ENCODE data around the gene RHOF. TPM values are rescaled to one million over a fixed set of nuclear protein-coding genes. Genes with fewer than 3 reads are reported as not detected.
A peak's percentile ranks its signal among the peaks of the same experiment; 100 is the strongest.

RHOF gene
- total and polyA plus RNA-seq, 5 donors from 2014 or later, result 80.4 to 149 (median 96.4) TPM

DNA sequence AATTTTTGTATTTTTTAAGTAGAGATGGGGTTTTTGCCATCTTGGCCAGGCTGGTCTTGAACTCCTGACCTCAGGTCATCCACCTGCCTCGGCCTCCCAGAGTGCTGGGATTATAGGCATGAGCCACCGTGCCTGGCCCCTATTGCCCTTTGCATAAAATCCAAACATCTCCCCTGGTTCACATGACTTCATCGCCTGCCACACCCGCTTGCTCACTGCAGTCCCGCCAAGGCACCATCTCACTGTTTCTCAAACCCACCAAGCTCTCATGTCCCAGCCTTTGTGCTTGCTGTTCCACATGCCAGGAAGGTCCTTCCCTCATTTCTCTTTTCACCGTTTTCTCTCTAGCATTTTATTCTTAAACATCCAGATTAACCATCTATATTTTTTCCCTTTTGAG lies 9.7 kb downstream of the RHOF start:
- peaks cover 26% of the 10 kb centered on the region for H3K36me3 Mint-ChIP-seq
- no peak for DNase-seq

DNA sequence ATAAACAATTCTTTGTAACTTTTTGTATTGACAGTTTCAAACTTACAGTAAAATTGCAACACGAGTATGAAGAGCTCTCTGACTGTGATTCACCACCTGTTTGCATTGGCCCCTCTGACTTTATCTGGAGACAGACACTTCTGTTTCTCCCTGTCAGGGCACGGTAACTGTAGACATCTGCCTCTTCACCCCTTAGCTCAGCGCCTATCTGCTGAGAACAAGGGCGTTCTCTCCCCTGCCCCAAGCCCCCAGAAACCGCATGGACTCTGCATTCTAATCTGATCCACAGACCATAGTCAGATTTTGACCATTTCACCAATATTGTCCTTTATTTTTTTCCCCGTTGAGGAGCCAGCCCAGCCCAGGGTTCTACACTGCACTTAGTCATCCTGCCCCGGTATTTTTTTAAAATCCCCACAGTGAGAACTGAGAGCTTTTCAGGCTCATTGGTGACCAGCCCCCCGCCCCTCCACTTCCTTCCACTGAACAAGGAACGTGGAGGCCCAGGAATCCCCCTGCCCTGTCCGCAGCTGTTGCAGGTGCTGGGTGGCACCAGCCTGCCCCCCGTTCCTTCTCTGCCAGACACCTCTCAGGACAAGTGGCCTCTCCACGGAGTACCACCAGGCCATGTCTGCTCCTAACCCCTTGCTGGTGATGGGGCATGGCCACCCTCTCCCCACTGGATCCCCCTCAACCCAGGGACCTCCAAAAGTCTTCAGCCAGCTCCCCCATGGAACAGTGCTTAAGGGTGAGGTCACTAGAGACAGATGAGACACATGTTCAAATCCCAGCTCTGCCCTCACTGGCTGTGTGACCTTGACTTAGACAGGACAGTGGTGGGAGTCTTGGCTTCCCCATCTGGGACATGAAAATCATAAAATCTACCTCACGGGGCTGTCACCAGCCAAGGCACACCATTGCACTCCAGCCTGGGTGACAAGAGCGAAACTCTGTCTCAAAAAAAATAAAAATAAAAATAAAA lies 11.2 kb downstream of the RHOF start:
- peak overlapping the region; percentile 65 for H3K4me3 ChIP-seq (ENCODE audit: low read depth, low read length)

More for the DNA sequence above, 9.7 kb downstream of the RHOF start:
- peak overlapping the region; percentile 85 to 100 (median 97) for H3K27ac Mint-ChIP-seq
- no peaks in the 10 kb centered on the region for H3K9me3 Mint-ChIP-seq
- peaks cover 25 to 83% (median 47%) of the 10 kb centered on the region in 4 donors for H3K4me1 Mint-ChIP-seq
- Histone ChIP-seq H3K27ac (ENCODE audit: insufficient read depth, low read length, poor library complexity, severe bottlenecking) (peak overlapping the region; percentile 98), H3K36me3 (ENCODE audit: control insufficient read depth, insufficient read depth, low read length) (peaks cover 29% of the 10 kb centered on the region), H3K27me3 (ENCODE audit: control insufficient read depth, insufficient read depth, low read length) (no peaks in the 10 kb centered on the region), H3K9me3 (ENCODE audit: control insufficient read depth in 2 of 2, low read length in 2 of 2) (no peaks in the 10 kb centered on the region), H3K4me3 (ENCODE audit: low read depth, low read length) (peak overlapping the region; percentile 6), H3K4me1 (ENCODE audit: control insufficient read depth, insufficient read depth, low read length, poor library complexity, severe bottlenecking) (peaks cover 80% of the 10 kb centered on the region)
- H3K4me3 Mint-ChIP-seq, result peak overlapping the region; percentile 79 to 90 (median 84)
- H3K27me3 Mint-ChIP-seq, result no peaks in the 10 kb centered on the region
- no peak for ATAC-seq (ENCODE audit: low read depth in 2 of 2)

DNA sequence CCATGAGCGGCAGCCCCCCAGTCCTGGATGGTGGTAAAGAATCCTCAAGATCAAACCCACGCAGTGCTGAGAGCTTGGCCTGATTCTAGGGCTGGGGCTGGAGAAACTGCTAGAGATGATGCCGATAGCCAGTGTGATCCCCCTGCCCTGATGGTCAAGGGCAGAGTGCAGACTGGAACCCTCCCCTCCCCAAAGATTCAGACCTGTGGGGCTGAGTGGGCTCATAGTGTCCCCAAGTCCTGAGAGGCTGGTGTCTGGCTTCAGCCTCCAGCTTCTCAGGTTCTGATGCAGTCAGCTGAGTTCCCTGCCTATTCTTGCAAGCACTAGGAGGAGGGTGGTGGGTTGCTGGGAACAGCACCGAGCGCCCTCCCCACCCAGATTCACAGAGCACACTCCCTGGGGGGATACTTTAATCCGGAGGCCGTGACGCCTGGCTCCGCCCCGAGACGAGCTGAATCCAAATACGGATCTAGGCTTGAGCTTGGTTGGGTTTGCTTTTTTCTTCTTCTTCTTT lies 11.9 kb downstream of the RHOF start:
- no peaks in the 10 kb centered on the region for H3K27me3 ChIP-seq (ENCODE audit: control insufficient read depth, insufficient read depth, low read length)
- H3K4me3 ChIP-seq (ENCODE audit: low read depth, low read length), result peak overlapping the region; percentile 65
- H3K4me1 ChIP-seq (ENCODE audit: control insufficient read depth, insufficient read depth, low read length, poor library complexity, severe bottlenecking), result peaks cover 61% of the 10 kb centered on the region
- ATAC-seq (ENCODE audit: low read depth in 2 of 2) (peak in 1 of 2 donors; percentile 7), DNase-seq (no peak)
- no peaks in the 10 kb centered on the region for H3K9me3 ChIP-seq (ENCODE audit: control insufficient read depth in 2 of 2, low read length in 2 of 2)
- no peaks in the 10 kb centered on the region for H3K27me3 Mint-ChIP-seq
- no peaks in the 10 kb centered on the region for H3K9me3 Mint-ChIP-seq
- H3K4me3 Mint-ChIP-seq, result peak overlapping the region; percentile 57 to 93 (median 82)
- peaks cover 27% of the 10 kb centered on the region for H3K36me3 Mint-ChIP-seq
- peak overlapping the region; percentile 88 to 99 (median 94) for H3K27ac Mint-ChIP-seq
- H3K36me3 ChIP-seq (ENCODE audit: control insufficient read depth, insufficient read depth, low read length), result peaks cover 34% of the 10 kb centered on the region
- peak overlapping the region; percentile 75 for H3K27ac ChIP-seq (ENCODE audit: insufficient read depth, low read length, poor library complexity, severe bottlenecking)
- peaks cover 19 to 69% (median 31%) of the 10 kb centered on the region in 4 donors for H3K4me1 Mint-ChIP-seq

More for the DNA sequence above, 11.2 kb downstream of the RHOF start:
- ATAC-seq (ENCODE audit: low read depth in 2 of 2) (peak; percentile 81 to 84), DNase-seq (peak; percentile 12 to 61 (median 43))
- Mint-ChIP-seq H3K4me1 (peaks cover 24 to 74% (median 38%) of the 10 kb centered on the region in 4 donors), H3K27ac (peak overlapping the region; percentile 88 to 99 (median 94)), H3K36me3 (peaks cover 32% of the 10 kb centered on the region), H3K4me3 (peak overlapping the region; percentile 57 to 93 (median 82)), H3K27me3 (no peaks in the 10 kb centered on the region), H3K9me3 (no peaks in the 10 kb centered on the region)
- H3K36me3 ChIP-seq (ENCODE audit: control insufficient read depth, insufficient read depth, low read length), result peaks cover 34% of the 10 kb centered on the region
- H3K4me1 ChIP-seq (ENCODE audit: control insufficient read depth, insufficient read depth, low read length, poor library complexity, severe bottlenecking), result peaks cover 65% of the 10 kb centered on the region
- no peaks in the 10 kb centered on the region for H3K27me3 ChIP-seq (ENCODE audit: control insufficient read depth, insufficient read depth, low read length)
- H3K27ac ChIP-seq (ENCODE audit: insufficient read depth, low read length, poor library complexity, severe bottlenecking), result peak overlapping the region; percentile 75
- no peaks in the 10 kb centered on the region for H3K9me3 ChIP-seq (ENCODE audit: control insufficient read depth in 2 of 2, low read length in 2 of 2)

DNA sequence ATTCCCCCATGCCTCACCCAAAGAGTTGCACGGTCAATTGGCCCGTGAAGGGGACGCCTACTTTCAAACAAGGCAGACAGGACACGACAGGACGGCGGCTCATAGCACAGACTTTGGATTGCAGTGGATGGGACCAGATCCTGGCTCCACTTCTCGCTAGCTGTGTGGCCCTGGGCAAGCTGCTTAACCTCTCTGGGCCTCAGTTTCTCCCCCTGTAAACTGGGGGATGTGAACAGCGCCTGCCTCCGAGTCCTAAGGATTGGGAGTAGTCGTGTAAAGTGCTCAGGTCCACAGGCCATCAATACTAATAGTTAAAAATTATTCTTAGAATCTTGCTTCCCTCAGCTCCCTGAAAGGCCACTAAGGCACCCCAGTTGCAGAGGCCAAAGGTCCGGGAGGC lies 13.1 kb downstream of the RHOF start:
- Histone ChIP-seq H3K27me3 (ENCODE audit: control insufficient read depth, insufficient read depth, low read length) (no peaks in the 10 kb centered on the region), H3K9me3 (ENCODE audit: control insufficient read depth in 2 of 2, low read length in 2 of 2) (no peaks in the 10 kb centered on the region), H3K27ac (ENCODE audit: insufficient read depth, low read length, poor library complexity, severe bottlenecking) (peak overlapping the region; percentile 23), H3K4me3 (ENCODE audit: low read depth, low read length) (no peak overlapping the region), H3K4me1 (ENCODE audit: control insufficient read depth, insufficient read depth, low read length, poor library complexity, severe bottlenecking) (peaks cover 58% of the 10 kb centered on the region), H3K36me3 (ENCODE audit: control insufficient read depth, insufficient read depth, low read length) (peaks cover 34% of the 10 kb centered on the region)
- Mint-ChIP-seq H3K27ac (peak overlapping the region in 1 of 3 donors; percentile 52), H3K36me3 (peaks cover 27% of the 10 kb centered on the region), H3K4me1 (peaks cover 19 to 64% (median 32%) of the 10 kb centered on the region in 4 donors), H3K9me3 (no peaks in the 10 kb centered on the region), H3K27me3 (no peaks in the 10 kb centered on the region), H3K4me3 (peak overlapping the region in 1 of 4 donors; percentile 81)
- DNase-seq (no peak), ATAC-seq (ENCODE audit: low read depth in 2 of 2) (no peak)

DNA sequence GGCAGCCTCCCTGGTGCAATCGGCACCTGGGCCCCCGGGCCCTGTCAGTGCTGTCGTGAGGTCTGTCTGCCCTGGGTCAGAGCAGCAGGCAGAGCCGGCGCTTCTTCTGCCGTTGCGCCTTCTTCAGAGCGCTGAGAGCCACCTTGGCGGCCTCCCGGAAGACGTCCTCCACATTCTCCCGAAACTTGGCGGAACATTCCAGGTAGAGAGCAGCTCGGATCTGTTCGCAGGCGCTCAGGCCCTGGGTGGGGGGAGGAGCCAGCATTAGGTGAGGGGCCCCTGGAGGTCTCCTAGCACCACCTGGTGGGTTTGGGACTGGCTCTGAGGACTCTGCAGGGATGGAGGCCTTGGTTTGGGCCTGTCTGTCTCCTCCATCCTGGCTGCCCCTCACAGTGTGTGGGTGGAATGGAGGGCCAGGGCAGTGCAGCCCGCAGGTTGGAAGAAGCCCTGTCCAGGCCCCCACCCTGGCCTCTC lies 14.0 kb downstream of the RHOF start:
- DNase-seq (no peak), ATAC-seq (ENCODE audit: low read depth in 2 of 2) (no peak)
- H3K27me3 Mint-ChIP-seq, result no peaks in the 10 kb centered on the region
- Histone ChIP-seq H3K36me3 (ENCODE audit: control insufficient read depth, insufficient read depth, low read length) (peaks cover 34% of the 10 kb centered on the region), H3K27me3 (ENCODE audit: control insufficient read depth, insufficient read depth, low read length) (no peaks in the 10 kb centered on the region), H3K27ac (ENCODE audit: insufficient read depth, low read length, poor library complexity, severe bottlenecking) (no peak overlapping the region), H3K4me1 (ENCODE audit: control insufficient read depth, insufficient read depth, low read length, poor library complexity, severe bottlenecking) (peaks cover 48% of the 10 kb centered on the region), H3K4me3 (ENCODE audit: low read depth, low read length) (no peak overlapping the region), H3K9me3 (ENCODE audit: control insufficient read depth in 2 of 2, low read length in 2 of 2) (no peaks in the 10 kb centered on the region)
- H3K4me1 Mint-ChIP-seq, result peaks cover 12 to 55% (median 24%) of the 10 kb centered on the region in 4 donors
- H3K36me3 Mint-ChIP-seq, result peaks cover 21% of the 10 kb centered on the region
- peak overlapping the region in 1 of 3 donors; percentile 89 for H3K27ac Mint-ChIP-seq
- H3K4me3 Mint-ChIP-seq, result no peak overlapping the region
- H3K9me3 Mint-ChIP-seq, result no peaks in the 10 kb centered on the region

DNA sequence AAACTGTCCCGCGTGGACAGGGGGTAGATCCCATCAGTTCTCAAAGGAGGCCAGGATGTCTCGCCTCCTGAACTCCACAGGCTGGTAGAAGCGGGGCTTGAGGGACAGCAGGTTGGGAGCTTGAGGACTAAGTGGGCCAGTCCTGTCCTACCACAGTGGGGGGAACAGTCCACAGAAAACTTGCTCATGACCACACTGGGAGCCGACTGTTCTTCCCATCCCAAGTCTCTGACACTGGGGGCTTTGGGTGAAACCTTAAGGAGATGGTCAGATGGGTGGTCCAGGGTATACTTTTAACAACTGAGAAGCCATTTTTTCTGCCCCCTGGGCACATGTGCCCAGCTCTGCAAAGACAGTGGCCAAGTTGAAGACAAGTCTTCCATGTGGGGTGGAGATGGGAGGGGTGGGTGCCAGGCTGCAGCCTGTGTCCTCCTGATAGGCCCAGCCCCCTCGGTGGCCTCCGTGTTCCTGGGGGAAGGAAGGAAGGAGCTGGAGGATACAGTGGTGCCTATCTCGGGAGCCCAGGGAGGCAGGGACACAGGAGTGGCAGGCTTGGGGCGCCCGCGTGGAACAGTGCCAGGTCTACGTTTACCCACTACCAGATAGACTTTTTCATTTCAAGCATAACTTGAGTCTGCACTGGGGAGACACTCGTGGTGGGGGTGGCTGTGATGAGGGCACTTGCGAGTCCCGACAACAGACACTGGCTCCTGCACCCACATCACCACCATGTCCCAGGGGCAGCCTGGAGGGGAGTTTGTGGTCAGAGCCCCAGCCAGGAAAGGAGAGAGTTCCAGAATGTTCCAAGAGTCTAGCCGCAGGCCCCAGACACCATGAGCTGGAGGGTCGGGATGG lies 14.7 kb downstream of the RHOF start:
- Histone ChIP-seq H3K9me3 (ENCODE audit: control insufficient read depth in 2 of 2, low read length in 2 of 2) (no peaks in the 10 kb centered on the region), H3K4me1 (ENCODE audit: control insufficient read depth, insufficient read depth, low read length, poor library complexity, severe bottlenecking) (peaks cover 41% of the 10 kb centered on the region), H3K27me3 (ENCODE audit: control insufficient read depth, insufficient read depth, low read length) (no peaks in the 10 kb centered on the region), H3K4me3 (ENCODE audit: low read depth, low read length) (no peak overlapping the region), H3K36me3 (ENCODE audit: control insufficient read depth, insufficient read depth, low read length) (peaks cover 34% of the 10 kb centered on the region), H3K27ac (ENCODE audit: insufficient read depth, low read length, poor library complexity, severe bottlenecking) (no peak overlapping the region)
- no peaks in the 10 kb centered on the region for H3K9me3 Mint-ChIP-seq
- H3K36me3 Mint-ChIP-seq, result peaks cover 19% of the 10 kb centered on the region
- peaks cover 8 to 49% (median 19%) of the 10 kb centered on the region in 4 donors for H3K4me1 Mint-ChIP-seq
- H3K27me3 Mint-ChIP-seq, result no peaks in the 10 kb centered on the region
- ATAC-seq (ENCODE audit: low read depth in 2 of 2), result no peak
- peak overlapping the region in 2 of 3 donors; percentile 42 to 89 for H3K27ac Mint-ChIP-seq
- DNase-seq, result no peak
- peak overlapping the region in 1 of 4 donors; percentile 64 for H3K4me3 Mint-ChIP-seq
